ENCODE data around the gene CLSTN2.

GRCh38 chr3:139916271-139916670 is 18.7 kb upstream of the CLSTN2 start:
- TF ChIP-seq POLR2A (IDR thresholded peaks at IDR 0.05; ENCODE audit: control extremely low read depth in 1 of 2, low read depth in 2 of 2, low read length in 2 of 2) (no peak), CTCF (IDR thresholded peaks at IDR 0.05; ENCODE audit: control extremely low read depth in 1 of 3, insufficient read depth in 1 of 3, low read depth in 1 of 3, low read length in 3 of 3) (no peak)

All from H1 (cell line).